Thyroid gland (tissue), 4 donors: Measurements from ENCODE around the gene THRSP. TPM values are rescaled to one million over a fixed set of nuclear protein-coding genes. Genes with fewer than 3 reads are reported as not detected.

ENCODE experiments used
- DNase-seq, 2 donors: peaks; one replicate each; pipeline ENCODE4 v3.0.0-alpha.2; 2019
- H3K27ac ChIP-seq, 3 donors: fragments of 200-600 bp; sonication (generic); 1 replicate in 2 of 3; 2 replicates in 1 of 3; pipeline ENCODE4 v1.5.1; 2016 to 2019; ENCODE audit warnings: mild to moderate bottlenecking in 1 of 3, moderate library complexity in 1 of 3
- H3K27me3 ChIP-seq: fragments of 200-600 bp; sonication (generic); one replicate; pipeline ENCODE4 v1.5.1; 2019
- H3K36me3 ChIP-seq, 2 donors: fragments of 200-600 bp; sonication (generic); one replicate each; pipeline ENCODE4 v1.5.1; 2016 to 2019
- H3K4me1 ChIP-seq, 2 donors: fragments of 200-600 bp; sonication (generic); one replicate each; pipeline ENCODE4 v1.5.1; 2017 to 2019
- H3K4me3 ChIP-seq, 3 donors: fragments of 200-600 bp; sonication (generic); replicated peaks in 1 of 3; 1 replicate in 2 of 3; 2 replicates in 1 of 3; pipeline ENCODE4 v1.5.1; 2016; ENCODE audit warnings: mild to moderate bottlenecking in 1 of 3
- H3K9me3 ChIP-seq: fragments of 200-600 bp; sonication (generic); one replicate; pipeline ENCODE4 v1.5.1; 2017
- CTCF ChIP-seq, 6 experiments: fragments of 200-600 bp in 3 of 6; fragments of 450-650 bp in 3 of 6; sonication (generic) in 3 of 6; IDR thresholded peaks; one replicate each; pipeline ENCODE4 v1.5.1; 2016 to 2019; ENCODE audit warnings: antibody characterized with exemption in 6 of 6, mild to moderate bottlenecking in 2 of 6, inconsistent platforms in 1 of 6, moderate library complexity in 1 of 6
- POLR2A ChIP-seq, 2 donors: fragments of 450-650 bp; IDR thresholded peaks; one replicate each; pipeline ENCODE4 v1.6.1; 2017; ENCODE audit warnings: antibody characterized with exemption in 2 of 2, mild to moderate bottlenecking in 2 of 2, moderate library complexity in 1 of 2
- WGBS, 2 donors: methylation state at CpG; one replicate each; pipeline ENCODE4 v1.1.5; 2017; 5-methylcytosine and 5-hydroxymethylcytosine counted together
- intact Hi-C: fragments of 100-400 bp; cut with DNase I; formaldehyde crosslinking; loops from one replicate; pipeline ENCODE4 v1.15.1; 2023
- total RNA-seq, 4 donors: library from RNA; depleted of rRNA; stranded (reverse); fragments of >200 nt; gene quantifications; one replicate each; pipeline ENCODE4 v1.2.3, GENCODE V29; 2016

THRSP gene
- total RNA-seq, 4 donors from 2014 or later, result 0.67 to 7.2 (median 2.8) TPM; not detected in 1

GRCh38 chr11:78112582-78113275, 49.1 kb downstream of the THRSP start:
- peaks cover 7 to 9% of the 10 kb centered on the region in 2 donors for H3K36me3 ChIP-seq
- intact Hi-C loops, result no loop called here
- no peak for TF ChIP-seq POLR2A (IDR thresholded peaks at IDR 0.05)
- TF ChIP-seq CTCF (IDR thresholded peaks at IDR 0.05), result no peak
- H3K9me3 ChIP-seq, result no peaks in the 10 kb centered on the region
- no peaks in the 10 kb centered on the region for H3K27me3 ChIP-seq
- H3K4me1 ChIP-seq, result no peaks in the 10 kb centered on the region
- no peak for DNase-seq
- 85 to 93% methylated on average over 6 of the region's 6 CpGs for WGBS, 2 donors
- no peak overlapping the region for H3K27ac ChIP-seq
- H3K4me3 ChIP-seq, result no peak overlapping the region

Other genes with a start within 250 kb of the THRSP start
- gene RSF1, start 243.1 kb upstream of the THRSP start, total RNA-seq, result 10 to 100 TPM; 55.0 to 88.8 (median 65.8) TPM
- gene AAMDC, start 242.7 kb upstream of the THRSP start, total RNA-seq, result 10 to 100 TPM; 33.6 to 60.5 (median 39.0) TPM
- gene INTS4, start 69.2 kb upstream of the THRSP start, total RNA-seq, result 10 to 100 TPM; 31.9 to 53.8 (median 43.7) TPM
- gene KCTD14, start 40.6 kb upstream of the THRSP start, total RNA-seq, result 10 to 100 TPM; 11.6 to 23.7 (median 14.4) TPM
- gene NDUFC2, start 16.0 kb downstream of the THRSP start, total RNA-seq, result 100 to 1,000 TPM; 205 to 342 (median 228) TPM
- 10 to 100 TPM; 49.6 to 86.7 (median 52.5) TPM for gene ALG8, start 75.8 kb downstream of the THRSP start, total RNA-seq
- gene KCTD21, start 124.8 kb downstream of the THRSP start, total RNA-seq, result 10 to 100 TPM; 16.6 to 23.4 (median 17.0) TPM
- gene USP35, start 125.1 kb downstream of the THRSP start, total RNA-seq, result 10 to 100 TPM; 13.5 to 18.1 (median 14.3) TPM